HG02884 (cell line): ENCODE results near the gene GIPC2.
"Not testable (repeated sequence)": the region's sequence is repeated elsewhere in the genome, so short reads cannot be mapped to it uniquely, and the experiment has no call there.

Source experiments
- ATAC-seq: cut with Tn5 transposase; IDR thresholded peaks from one replicate; pipeline ENCODE4 v1.9.1; 2021; ENCODE audit warnings: mild to moderate bottlenecking, moderate library complexity; ENCODE audit not compliant: unreplicated experiment

The GIPC2 gene

GRCh38 chr1:78068681-78069283, 23.0 kb downstream of the GIPC2 start:
- ATAC-seq = no peak

GRCh38 chr1:78069784-78070183, 24.0 kb downstream of the GIPC2 start:
- no peak for ATAC-seq

- ATAC-seq = no peak
Observed at GRCh38 chr1:78070210-78070609, 24.4 kb downstream of the GIPC2 start.

DNA sequence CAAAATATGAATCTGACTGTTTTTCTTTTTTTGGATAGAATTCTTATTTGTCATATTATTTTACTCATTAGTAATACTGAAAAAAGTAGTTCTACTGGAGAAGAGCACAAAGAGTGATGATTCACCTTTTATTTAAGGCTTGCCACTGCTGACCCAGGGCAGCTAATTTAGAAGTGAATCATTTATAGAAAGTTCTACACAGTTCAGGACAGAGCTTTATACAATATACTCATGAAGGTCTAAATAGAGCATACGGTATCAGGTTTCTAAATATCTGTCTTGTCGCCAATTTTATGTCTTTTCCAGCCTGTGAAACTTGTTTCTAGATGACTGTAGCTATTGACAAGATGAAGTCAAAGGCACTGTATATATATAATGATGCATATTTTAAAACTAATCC, 25.0 kb downstream of the GIPC2 start:
- ATAC-seq = peak; percentile 96

- ATAC-seq = no peak
Observed at GRCh38 chr1:78071696-78072095, 25.9 kb downstream of the GIPC2 start.

- no peak for ATAC-seq
Observed at GRCh38 chr1:78072216-78072615, 26.4 kb downstream of the GIPC2 start.

GRCh38 chr1:78073441-78073840, 27.7 kb downstream of the GIPC2 start:
- ATAC-seq = no peak

DNA sequence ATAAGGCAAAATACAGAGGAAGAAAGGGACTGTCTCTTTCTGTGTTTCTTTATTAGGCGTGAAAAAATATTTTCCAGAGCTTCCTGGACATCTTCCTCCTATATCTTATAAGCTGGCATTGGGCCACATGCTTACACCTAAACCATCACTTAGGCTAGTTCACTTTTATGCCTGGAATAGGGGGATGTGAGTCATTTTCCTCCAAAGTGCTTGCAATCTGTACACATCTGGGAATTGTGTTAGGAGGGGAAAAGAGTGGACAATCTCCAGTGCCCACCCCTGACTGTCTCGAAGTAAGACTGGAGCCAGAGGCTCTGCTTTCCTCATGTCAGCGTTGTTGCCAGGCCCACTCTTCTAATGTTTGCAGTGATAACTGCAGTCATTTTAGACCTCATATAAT, 29.9 kb downstream of the GIPC2 start:
- no peak for ATAC-seq

DNA sequence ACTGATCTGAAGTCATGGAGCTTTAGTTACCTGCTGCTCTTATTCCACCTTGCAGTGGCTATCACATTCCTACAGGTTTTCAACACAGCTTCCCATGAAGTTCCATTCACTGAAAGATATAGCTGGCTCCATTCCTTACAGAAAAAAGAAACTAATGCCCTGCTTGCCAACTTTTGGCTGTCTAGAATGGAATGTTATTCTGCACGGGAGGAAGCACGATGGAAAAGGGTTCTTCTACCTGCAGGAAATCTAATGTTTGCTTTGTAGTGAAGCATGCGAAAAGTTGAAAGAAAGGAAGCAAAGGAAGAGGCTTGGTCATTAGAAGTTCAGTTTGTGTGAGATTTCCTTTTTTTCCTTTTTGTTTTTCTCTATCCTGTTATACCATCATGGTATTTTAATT, 32.6 kb downstream of the GIPC2 start:
- no peak for ATAC-seq

GRCh38 chr1:78079580-78079979, 33.8 kb downstream of the GIPC2 start:
- no peak for ATAC-seq

GRCh38 chr1:78080767-78081166, 35.0 kb downstream of the GIPC2 start:
- no peak for ATAC-seq

DNA sequence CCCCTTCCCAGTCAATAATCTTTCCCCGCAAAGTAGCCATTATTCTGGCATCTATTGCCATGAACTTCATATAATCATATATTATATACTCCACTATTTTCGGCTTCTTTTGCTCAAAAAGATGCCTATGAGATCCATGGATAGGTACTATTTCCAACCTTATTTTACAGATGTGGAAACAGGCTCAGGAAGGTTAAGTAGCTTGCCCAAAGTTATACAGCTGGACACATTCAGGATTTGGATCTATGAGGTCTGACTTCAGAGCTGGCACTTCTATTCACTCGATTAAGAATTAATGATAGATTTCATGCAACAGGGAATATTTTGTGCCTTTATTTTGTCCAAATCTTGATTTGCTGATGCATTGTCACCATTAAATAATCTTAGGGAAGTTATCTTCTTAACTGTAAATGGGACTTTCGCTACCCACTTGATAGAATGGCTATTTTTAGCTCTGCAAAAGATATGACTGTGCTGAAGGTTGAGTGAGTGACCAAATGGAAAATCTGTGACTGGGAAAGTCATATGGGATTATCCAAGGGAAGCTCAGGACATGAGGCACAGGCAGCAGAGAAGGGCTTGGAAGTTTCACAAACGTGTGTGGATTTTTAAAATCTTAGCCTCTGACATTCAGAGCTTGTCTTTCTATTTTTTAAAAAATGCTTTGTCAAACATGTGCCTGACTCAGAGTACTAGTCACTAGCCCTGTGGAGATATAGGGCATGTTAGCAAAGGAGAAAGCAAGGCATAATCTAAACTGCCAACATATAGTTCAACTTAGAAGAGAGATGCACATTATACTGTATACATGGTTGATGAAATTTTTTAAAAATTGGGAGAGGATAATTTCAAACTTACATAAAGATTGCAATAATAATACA, 36.5 kb downstream of the GIPC2 start:
- ATAC-seq = no peak

- not testable (repeated sequence) for ATAC-seq
Observed at GRCh38 chr1:78084639-78085038, 38.9 kb downstream of the GIPC2 start.

GRCh38 chr1:78086697-78087096, 40.9 kb downstream of the GIPC2 start:
- no peak for ATAC-seq

GRCh38 chr1:78088015-78088414, 42.2 kb downstream of the GIPC2 start:
- ATAC-seq = peak; percentile 73

DNA sequence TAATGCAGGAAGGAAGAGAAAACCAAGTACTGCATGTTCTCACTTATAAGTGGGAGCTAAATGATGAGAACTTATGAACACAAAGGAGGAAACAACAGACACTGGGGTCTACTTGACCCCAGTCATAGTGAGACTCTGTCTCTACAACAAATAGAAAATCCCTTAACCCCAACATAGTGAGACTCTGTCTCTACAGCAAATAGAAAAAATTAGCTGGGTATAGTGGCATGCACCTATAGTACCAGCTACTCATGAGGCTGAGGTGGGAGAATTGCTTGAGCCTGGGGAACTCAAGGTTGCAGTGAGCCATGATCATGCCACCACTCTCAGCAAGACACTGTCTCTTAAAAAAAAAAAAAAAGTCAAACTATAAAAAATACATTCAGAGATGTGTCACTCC, 42.7 kb downstream of the GIPC2 start:
- peak; percentile 41 for ATAC-seq

GRCh38 chr1:78089010-78089409, 43.2 kb downstream of the GIPC2 start:
- ATAC-seq = no peak

DNA sequence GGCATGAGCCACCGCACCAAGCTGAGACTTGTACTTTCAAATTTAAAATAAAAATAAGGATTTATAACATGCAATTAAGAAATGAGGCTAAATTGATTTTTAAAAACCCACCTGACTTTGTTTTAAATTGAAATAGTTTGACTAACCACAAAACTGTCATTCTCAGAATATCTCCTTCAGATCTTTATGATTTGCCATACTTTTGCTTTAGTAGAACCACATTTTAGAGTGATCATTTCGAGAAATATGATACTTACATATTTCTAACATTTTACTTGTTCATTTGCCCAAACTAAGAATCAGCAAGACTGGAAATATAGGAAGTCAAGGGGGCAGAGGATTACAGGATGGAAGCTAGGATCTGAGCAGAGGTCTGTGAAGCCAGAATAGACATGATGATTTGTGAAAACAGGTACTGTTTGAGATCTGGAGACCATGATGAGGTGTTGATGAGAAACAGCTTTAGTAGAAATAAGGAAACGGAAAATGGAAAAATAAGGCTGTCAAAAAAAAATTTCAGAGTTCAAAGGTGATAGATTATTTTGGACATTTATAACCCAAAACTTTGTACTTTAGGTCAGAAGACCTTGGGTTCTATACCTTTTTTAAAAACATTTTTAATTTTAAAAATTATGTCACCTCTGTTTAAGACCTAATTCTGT, 44.8 kb downstream of the GIPC2 start:
- no peak for ATAC-seq

DNA sequence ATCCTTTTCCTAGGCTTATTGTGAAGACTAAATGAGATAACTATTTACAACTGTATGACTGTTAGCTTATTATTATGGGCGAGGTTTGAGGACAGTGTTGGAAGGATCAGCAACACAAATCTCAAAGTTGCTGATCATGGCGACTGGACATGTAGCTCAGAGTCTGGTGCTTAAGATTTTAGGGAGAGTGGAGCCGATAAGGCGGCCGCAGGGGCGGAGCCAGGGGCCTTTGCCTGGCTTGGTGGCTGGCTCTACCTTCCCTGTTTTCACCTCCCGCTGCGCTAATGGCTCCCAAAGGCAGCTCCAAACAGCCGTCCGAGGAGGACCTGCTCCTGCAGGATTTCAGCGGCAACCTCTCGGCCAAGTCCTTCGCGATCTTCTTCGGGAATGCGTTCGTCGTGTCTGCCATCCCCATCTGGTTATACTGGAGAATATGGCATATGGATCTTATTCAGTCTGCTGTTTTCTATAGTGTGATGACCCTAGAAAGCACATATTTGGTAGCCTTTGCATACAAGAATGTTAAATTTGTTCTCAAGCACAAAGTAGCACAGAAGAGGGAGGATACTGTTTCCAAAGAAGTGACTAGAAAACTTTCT, 45.5 kb downstream of the GIPC2 start:
- ATAC-seq = no peak

DNA sequence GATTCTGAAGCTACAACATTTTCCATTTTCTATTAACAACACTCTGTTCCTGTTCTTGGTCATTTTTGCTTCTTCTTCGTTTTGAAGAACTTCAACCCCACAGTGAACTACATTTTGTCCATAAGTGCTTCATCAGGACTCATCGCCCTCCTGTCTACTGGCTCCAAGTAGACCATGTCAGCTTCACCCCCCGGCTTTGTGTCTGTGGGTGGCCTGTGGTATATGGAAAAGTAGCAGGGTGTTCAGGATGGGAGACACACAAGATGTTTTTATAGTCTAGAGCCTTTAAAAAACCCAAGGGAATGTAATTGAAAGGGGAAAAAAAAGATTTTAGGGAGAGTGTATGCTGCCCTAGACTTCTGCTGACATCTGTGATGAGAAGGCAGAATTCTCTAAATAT, 46.1 kb downstream of the GIPC2 start:
- no peak for ATAC-seq

DNA sequence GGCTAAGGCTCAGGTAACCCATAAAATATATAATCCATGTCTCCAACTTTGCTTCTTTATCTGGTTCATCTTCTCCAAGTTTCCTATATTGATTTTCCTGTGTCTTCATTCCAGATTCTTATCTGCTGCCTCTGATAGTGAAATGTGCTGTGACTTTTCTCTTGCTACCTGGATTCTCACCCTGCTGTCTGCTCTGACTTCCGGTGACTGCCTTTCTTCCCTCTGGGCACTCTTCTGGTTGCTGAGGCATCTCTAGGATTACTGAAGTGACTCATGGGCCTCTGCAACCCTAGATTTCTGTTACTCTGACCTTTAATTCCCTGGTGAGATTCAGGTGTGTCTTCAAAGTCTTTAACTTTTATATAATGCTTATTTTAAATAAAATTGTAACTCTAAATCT, 46.9 kb downstream of the GIPC2 start:
- ATAC-seq = no peak

GRCh38 chr1:78093560-78093959, 47.8 kb downstream of the GIPC2 start:
- ATAC-seq = no peak
